DND-41 (cell line): ENCODE data around the gene GBE1.

Experiments used
- ATAC-seq: fragments of 200-7000 bp; cut with Tn5 transposase; 3 replicates; pipeline ENCODE4 v1.9.1; 2021; ENCODE audit warnings: low read depth; ENCODE audit not compliant: insufficient read depth
- DNase-seq: peaks from one replicate; pipeline ENCODE4 v3.0.0-alpha.2; 2020
- H2AFZ ChIP-seq: 2 replicates; pipeline ENCODE4 v1.6.0; 2012; ENCODE audit warnings: low read depth, low read length
- H3K27ac ChIP-seq: 2 replicates; pipeline ENCODE4 v1.5.1; 2012; ENCODE audit warnings: low read length, inconsistent platforms
- H3K27me3 ChIP-seq: fragments of 200-600 bp; sonication (generic); 2 replicates; pipeline ENCODE4 v1.6.0; 2012; ENCODE audit warnings: low read length, mild to moderate bottlenecking, inconsistent platforms; ENCODE audit not compliant: insufficient read depth, poor library complexity
- H3K36me3 ChIP-seq: 2 replicates; pipeline ENCODE4 v1.5.1; 2012; ENCODE audit warnings: low read length, inconsistent platforms; ENCODE audit not compliant: insufficient read depth
- H3K4me1 ChIP-seq: 2 replicates; pipeline ENCODE4 v1.5.1; 2012; ENCODE audit warnings: mild to moderate bottlenecking, low read length; ENCODE audit not compliant: insufficient read depth
- H3K4me2 ChIP-seq: 2 replicates; pipeline ENCODE4 v1.6.0; 2012; ENCODE audit warnings: mild to moderate bottlenecking, moderate library complexity, low read length, inconsistent platforms; ENCODE audit not compliant: insufficient read depth
- H3K4me3 ChIP-seq, 2 experiments: fragments of 200-600 bp in 1 of 2; shearing (Covaris generic) in 1 of 2; 2 replicates each; pipeline ENCODE4 v1.5.1; 2012 to 2016; ENCODE audit warnings: inconsistent platforms in 2 of 2, low read length in 2 of 2, mild to moderate bottlenecking in 2 of 2, low read depth in 1 of 2, moderate library complexity in 1 of 2
- H3K79me2 ChIP-seq: 2 replicates; pipeline ENCODE4 v1.6.0; 2012; ENCODE audit warnings: low read length, inconsistent platforms; ENCODE audit not compliant: insufficient read depth
- H3K9ac ChIP-seq: 2 replicates; pipeline ENCODE4 v1.6.0; 2012; ENCODE audit warnings: low read depth, mild to moderate bottlenecking, inconsistent platforms, low read length, moderate library complexity
- H3K9me3 ChIP-seq: 2 replicates; pipeline ENCODE4 v1.5.1; 2012; ENCODE audit warnings: low read length, moderate library complexity, mild to moderate bottlenecking, inconsistent platforms; ENCODE audit not compliant: insufficient read depth, severe bottlenecking
- H4K20me1 ChIP-seq: 2 replicates; pipeline ENCODE4 v1.6.0; 2012; ENCODE audit warnings: low read length; ENCODE audit not compliant: insufficient read depth
- EZH2 ChIP-seq: IDR thresholded peaks from 3 replicates; pipeline ENCODE4 v1.6.1; 2012; ENCODE audit warnings: borderline replicate concordance, low read depth, mild to moderate bottlenecking, moderate library complexity, low read length, inconsistent platforms; ENCODE audit not compliant: severe bottlenecking
- TF ChIP-seq, protein P1 (sequence below): IDR thresholded peaks from 2 replicates; pipeline ENCODE4 v1.5.1; 2012; ENCODE audit warnings: borderline replicate concordance, low read length, moderate library complexity, mild to moderate bottlenecking; ENCODE audit not compliant: poor library complexity, severe bottlenecking; ENCODE audit errors: extremely low read depth

Gene GBE1

GRCh38 chr3:81580355-81580754, 181.1 kb downstream of the GBE1 start:
- DNase-seq (no peak), ATAC-seq (no peak)
- Histone ChIP-seq H3K4me3 (no peak overlapping the region), H3K27ac (no peak overlapping the region), H3K4me1 (no peaks in the 10 kb centered on the region), H3K4me2 (no peak overlapping the region), H2AFZ (no peak overlapping the region), H3K9me3 (no peaks in the 10 kb centered on the region), H3K36me3 (peaks cover 69% of the 10 kb centered on the region), H3K9ac (no peak overlapping the region), H3K79me2 (no peaks in the 10 kb centered on the region), H4K20me1 (no peaks in the 10 kb centered on the region), H3K27me3 (no peaks in the 10 kb centered on the region)
- no peak for TF ChIP-seq EZH2
- TF ChIP-seq, protein P1, sequence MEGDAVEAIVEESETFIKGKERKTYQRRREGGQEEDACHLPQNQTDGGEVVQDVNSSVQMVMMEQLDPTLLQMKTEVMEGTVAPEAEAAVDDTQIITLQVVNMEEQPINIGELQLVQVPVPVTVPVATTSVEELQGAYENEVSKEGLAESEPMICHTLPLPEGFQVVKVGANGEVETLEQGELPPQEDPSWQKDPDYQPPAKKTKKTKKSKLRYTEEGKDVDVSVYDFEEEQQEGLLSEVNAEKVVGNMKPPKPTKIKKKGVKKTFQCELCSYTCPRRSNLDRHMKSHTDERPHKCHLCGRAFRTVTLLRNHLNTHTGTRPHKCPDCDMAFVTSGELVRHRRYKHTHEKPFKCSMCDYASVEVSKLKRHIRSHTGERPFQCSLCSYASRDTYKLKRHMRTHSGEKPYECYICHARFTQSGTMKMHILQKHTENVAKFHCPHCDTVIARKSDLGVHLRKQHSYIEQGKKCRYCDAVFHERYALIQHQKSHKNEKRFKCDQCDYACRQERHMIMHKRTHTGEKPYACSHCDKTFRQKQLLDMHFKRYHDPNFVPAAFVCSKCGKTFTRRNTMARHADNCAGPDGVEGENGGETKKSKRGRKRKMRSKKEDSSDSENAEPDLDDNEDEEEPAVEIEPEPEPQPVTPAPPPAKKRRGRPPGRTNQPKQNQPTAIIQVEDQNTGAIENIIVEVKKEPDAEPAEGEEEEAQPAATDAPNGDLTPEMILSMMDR: no peak

DNA sequence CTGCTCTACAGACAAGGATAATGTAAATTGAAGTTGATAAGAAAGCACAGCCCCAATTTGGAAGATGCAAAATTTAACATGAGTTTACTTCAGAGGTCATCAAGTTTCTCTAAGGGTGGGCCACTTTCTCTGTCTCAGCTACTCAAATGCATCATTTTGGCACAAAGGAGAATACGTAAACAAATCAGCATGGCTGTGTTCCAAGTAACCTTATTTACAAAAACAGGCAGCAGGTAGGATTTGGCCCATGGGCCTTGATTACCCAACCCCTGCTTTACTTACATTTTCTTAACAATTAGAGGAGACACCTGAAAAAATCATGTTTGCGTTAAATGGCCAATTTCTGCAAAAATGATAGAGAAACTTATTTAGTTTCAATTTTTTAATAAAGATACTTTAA, 181.7 kb downstream of the GBE1 start:
- TF ChIP-seq, protein P1: no peak
- no peak for TF ChIP-seq EZH2
- Histone ChIP-seq H3K9ac (no peak overlapping the region), H3K79me2 (no peaks in the 10 kb centered on the region), H4K20me1 (no peaks in the 10 kb centered on the region), H3K4me1 (no peaks in the 10 kb centered on the region), H3K27ac (no peak overlapping the region), H3K36me3 (peaks cover 67% of the 10 kb centered on the region), H3K4me3 (no peak overlapping the region), H2AFZ (no peak overlapping the region), H3K4me2 (no peak overlapping the region), H3K27me3 (no peaks in the 10 kb centered on the region), H3K9me3 (no peaks in the 10 kb centered on the region)
- no peak for DNase-seq
- no peak for ATAC-seq

DNA sequence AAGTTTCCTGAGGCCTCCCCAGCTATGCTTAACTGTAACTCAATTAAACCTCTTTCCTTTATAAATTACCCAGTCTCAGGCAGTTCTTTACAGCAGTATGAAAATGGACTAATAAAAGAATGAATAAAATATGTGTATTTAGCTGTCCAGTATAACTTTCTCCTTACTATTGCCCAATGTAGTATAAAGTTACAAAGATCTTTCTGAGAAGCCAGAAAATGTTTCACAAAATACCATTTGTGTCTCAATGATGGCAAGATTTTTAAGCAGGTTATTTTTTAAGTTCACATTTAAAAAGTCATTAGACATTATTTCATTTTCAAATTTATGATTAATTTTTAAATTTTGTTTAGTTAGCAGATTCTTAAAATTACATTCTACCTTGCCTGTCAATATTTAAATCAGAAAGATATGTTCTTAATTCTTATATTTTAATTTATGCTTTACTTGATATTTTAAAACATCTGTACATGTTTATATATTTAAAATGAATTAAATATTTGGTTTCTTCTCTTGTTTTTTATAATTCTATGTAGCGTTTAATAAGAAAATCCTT, 189.2 kb downstream of the GBE1 start:
- H2AFZ ChIP-seq: no peak overlapping the region
- H3K27ac ChIP-seq: no peak overlapping the region
- H3K4me3 ChIP-seq: no peak overlapping the region
- no peak for DNase-seq
- TF ChIP-seq EZH2: no peak
- TF ChIP-seq, protein P1: no peak
- H3K27me3 ChIP-seq: no peaks in the 10 kb centered on the region
- H4K20me1 ChIP-seq: no peaks in the 10 kb centered on the region
- no peak overlapping the region for H3K9ac ChIP-seq
- H3K36me3 ChIP-seq: peaks cover 71% of the 10 kb centered on the region
- H3K79me2 ChIP-seq: no peaks in the 10 kb centered on the region
- no peak overlapping the region for H3K4me2 ChIP-seq
- ATAC-seq: no peak
- H3K9me3 ChIP-seq: no peaks in the 10 kb centered on the region
- no peaks in the 10 kb centered on the region for H3K4me1 ChIP-seq

DNA sequence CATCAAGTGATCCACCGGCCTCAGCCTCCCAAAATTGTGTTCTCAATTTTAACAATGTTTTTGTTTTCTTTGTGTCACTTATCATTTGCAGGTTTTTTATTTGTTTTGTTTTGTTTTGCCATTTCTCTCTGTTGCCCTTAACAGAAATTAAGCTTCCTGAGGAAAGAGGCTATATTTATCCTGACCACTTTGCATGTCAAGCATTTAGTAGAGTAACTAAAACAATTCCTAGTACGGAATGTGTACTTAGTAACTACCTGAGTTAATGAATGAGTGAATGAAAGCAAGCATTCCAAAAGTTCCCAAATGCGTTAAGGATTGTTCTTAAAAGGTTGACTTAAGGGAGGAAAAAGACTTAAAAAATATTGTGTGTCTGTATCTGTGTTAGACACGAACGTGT, 193.1 kb downstream of the GBE1 start:
- Histone ChIP-seq H3K79me2 (no peaks in the 10 kb centered on the region), H4K20me1 (no peaks in the 10 kb centered on the region), H3K4me3 (no peak overlapping the region), H3K9ac (no peak overlapping the region), H3K4me1 (no peaks in the 10 kb centered on the region), H3K27me3 (no peaks in the 10 kb centered on the region), H3K36me3 (peaks cover 86% of the 10 kb centered on the region), H3K27ac (no peak overlapping the region), H2AFZ (no peak overlapping the region), H3K9me3 (no peaks in the 10 kb centered on the region), H3K4me2 (no peak overlapping the region)
- no peak for DNase-seq
- TF ChIP-seq, protein P1: no peak
- no peak for TF ChIP-seq EZH2
- no peak for ATAC-seq
